ENCODE results near the gene ANKRD6.

DNA sequence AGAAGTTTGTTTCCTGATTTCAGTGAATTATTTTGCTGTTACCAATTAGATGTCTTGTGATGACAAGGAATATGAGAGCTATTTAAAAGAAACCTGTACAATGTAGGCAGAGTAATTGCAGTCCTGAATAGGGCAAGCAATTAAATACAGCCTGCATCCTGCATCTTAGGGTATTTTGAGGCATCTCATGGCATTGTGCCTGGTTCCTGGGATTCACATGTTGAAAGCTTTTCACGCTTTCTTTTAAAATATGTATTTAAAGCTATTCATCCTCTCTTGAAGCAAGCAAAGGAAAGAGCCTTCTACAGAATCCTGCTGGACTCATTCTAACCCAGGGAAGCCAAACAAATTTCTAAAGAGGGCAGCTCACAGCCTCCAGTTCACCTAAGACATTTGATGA lies 16.2 kb upstream of the ANKRD6 start:
- TF ChIP-seq, protein P1, sequence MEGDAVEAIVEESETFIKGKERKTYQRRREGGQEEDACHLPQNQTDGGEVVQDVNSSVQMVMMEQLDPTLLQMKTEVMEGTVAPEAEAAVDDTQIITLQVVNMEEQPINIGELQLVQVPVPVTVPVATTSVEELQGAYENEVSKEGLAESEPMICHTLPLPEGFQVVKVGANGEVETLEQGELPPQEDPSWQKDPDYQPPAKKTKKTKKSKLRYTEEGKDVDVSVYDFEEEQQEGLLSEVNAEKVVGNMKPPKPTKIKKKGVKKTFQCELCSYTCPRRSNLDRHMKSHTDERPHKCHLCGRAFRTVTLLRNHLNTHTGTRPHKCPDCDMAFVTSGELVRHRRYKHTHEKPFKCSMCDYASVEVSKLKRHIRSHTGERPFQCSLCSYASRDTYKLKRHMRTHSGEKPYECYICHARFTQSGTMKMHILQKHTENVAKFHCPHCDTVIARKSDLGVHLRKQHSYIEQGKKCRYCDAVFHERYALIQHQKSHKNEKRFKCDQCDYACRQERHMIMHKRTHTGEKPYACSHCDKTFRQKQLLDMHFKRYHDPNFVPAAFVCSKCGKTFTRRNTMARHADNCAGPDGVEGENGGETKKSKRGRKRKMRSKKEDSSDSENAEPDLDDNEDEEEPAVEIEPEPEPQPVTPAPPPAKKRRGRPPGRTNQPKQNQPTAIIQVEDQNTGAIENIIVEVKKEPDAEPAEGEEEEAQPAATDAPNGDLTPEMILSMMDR (IDR thresholded peaks at IDR 0.05): no peak
- no peak for TF ChIP-seq POLR2A (IDR thresholded peaks at IDR 0.05)

Measured in right lobe of liver (tissue), 4 donors.